Measurements from ENCODE around the gene CA5B. TPM values are rescaled to one million over a fixed set of nuclear protein-coding genes. Genes with fewer than 3 reads are reported as not detected.
A peak's percentile ranks its signal among the peaks of the same experiment; 100 is the strongest.

The CA5B gene
- total RNA-seq, 2 experiments from 2014 or later: 14.1 to 14.4 TPM

DNA sequence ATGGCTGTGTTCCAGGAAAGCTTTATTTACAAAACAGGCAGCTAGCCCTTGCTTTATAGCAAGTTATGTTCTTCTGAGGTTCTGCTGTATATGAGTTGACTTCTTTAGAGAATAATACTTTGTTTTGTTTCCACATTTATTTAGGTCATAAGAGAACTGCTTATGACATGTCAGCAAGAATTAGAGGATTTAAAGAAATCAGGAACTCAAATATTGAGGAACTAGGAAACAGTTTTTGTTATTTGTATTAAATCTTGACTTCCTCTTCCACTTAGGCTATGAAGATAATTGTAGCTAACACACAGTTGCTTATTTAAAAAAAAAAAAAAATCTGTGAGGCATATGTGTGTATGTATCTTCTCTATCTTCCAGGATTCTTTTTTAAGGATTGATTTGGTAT, 66.5 kb downstream of the CA5B start:
- no peak overlapping the region for H3K27ac Mint-ChIP-seq
- H3K36me3 Mint-ChIP-seq (ENCODE audit: low read depth): peaks cover 13% of the 10 kb centered on the region
- ChIA-PET POLR2A (no interaction called here), CTCF (interaction anchor here (0.6 kb wide), 1 partner anchor 442 kb away, joined by 4 read pairs; no protein-coding TSS in a partner anchor)
- H3K4me3 Mint-ChIP-seq: no peak overlapping the region
- no peaks in the 10 kb centered on the region for H3K27me3 Mint-ChIP-seq
- TF ChIP-seq, protein P1, sequence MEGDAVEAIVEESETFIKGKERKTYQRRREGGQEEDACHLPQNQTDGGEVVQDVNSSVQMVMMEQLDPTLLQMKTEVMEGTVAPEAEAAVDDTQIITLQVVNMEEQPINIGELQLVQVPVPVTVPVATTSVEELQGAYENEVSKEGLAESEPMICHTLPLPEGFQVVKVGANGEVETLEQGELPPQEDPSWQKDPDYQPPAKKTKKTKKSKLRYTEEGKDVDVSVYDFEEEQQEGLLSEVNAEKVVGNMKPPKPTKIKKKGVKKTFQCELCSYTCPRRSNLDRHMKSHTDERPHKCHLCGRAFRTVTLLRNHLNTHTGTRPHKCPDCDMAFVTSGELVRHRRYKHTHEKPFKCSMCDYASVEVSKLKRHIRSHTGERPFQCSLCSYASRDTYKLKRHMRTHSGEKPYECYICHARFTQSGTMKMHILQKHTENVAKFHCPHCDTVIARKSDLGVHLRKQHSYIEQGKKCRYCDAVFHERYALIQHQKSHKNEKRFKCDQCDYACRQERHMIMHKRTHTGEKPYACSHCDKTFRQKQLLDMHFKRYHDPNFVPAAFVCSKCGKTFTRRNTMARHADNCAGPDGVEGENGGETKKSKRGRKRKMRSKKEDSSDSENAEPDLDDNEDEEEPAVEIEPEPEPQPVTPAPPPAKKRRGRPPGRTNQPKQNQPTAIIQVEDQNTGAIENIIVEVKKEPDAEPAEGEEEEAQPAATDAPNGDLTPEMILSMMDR (IDR thresholded peaks at IDR 0.05): no peak
- DNase-seq (no peak), ATAC-seq (no peak)
- intact Hi-C loops (cut with micrococcal nuclease): no loop called here
- peaks cover 2% of the 10 kb centered on the region for H3K4me1 Mint-ChIP-seq (ENCODE audit: low read depth)
- H3K9me3 Mint-ChIP-seq: no peaks in the 10 kb centered on the region

DNA sequence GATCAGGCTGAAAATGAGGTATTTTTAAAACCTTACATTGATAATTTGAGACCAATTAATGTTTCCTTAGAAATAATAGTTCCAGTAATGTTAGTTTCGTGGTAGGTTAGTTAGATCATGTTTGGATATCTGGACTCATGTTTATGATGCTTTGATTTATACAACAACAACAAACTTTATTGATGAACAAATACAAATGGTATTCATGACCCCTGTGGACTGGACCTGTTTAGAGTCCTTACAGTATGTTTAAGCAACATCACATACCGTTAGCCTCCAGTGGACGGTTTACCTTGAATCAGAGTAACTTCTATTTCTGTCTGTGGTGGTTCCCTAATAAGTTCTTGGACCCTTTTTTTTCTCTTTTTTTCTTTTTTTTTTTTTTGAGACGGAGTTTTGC, 70.2 kb downstream of the CA5B start:
- CTCF ChIA-PET: no interaction called here
- H3K27me3 Mint-ChIP-seq: no peaks in the 10 kb centered on the region
- intact Hi-C loops (cut with micrococcal nuclease): no loop called here
- no peak for DNase-seq
- no peak overlapping the region for H3K27ac Mint-ChIP-seq
- no peaks in the 10 kb centered on the region for H3K9me3 Mint-ChIP-seq
- ATAC-seq: no peak
- peaks cover 7% of the 10 kb centered on the region for H3K4me1 Mint-ChIP-seq (ENCODE audit: low read depth)
- TF ChIP-seq, protein P1 (IDR thresholded peaks at IDR 0.05): no peak
- no peak overlapping the region for H3K4me3 Mint-ChIP-seq
- H3K36me3 Mint-ChIP-seq (ENCODE audit: low read depth): peaks cover 25% of the 10 kb centered on the region
- POLR2A ChIA-PET: no interaction called here

DNA sequence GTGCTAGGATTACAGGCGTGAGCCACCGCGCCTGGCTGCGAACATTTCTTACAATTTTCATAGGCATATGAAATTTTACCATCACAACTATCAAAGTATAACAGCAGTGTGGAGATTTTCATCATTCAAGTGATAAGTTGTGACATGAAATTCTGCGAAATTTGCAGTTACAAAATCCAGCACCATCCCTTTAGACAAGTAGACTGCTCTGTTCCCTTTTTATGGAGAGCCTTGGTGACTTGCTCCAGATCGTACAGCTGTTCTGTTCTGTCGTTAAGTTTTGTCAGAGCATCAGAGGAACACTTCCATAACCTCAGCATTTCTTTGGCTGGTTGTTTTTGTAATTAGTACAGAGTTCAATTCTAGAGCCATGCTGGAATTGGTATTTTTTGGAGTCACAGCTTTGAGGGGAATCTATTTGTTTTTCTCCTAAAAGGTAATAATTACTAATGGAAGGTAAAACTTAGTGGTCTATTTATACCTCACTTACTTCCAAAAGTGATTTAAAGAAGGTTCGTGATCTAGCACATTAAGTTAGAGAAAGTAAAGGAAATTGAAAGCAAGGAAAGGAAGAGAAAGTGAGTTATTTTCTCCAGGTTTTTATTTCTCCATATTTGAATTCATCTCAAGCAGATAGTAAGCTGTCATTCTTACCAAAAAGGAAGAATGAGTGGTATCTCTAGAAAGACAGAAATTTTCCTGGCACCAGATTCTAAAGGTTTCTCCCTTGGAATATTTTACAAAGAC, 74.3 kb downstream of the CA5B start:
- H3K4me1 Mint-ChIP-seq (ENCODE audit: low read depth): peaks cover 40% of the 10 kb centered on the region
- ChIA-PET CTCF (interaction anchor here (0.9 kb wide), 1 partner anchor 21 kb away, joined by 4 read pairs; no protein-coding TSS in a partner anchor), POLR2A (interaction anchor here (1.0 kb wide), 1 partner anchor 24 kb away, joined by 3 read pairs; no protein-coding TSS in a partner anchor)
- DNase-seq (no peak), ATAC-seq (no peak)
- H3K27me3 Mint-ChIP-seq: no peaks in the 10 kb centered on the region
- peak overlapping the region; percentile 20 for H3K27ac Mint-ChIP-seq
- no peak overlapping the region for H3K4me3 Mint-ChIP-seq
- no peaks in the 10 kb centered on the region for H3K9me3 Mint-ChIP-seq
- peaks cover 31% of the 10 kb centered on the region for H3K36me3 Mint-ChIP-seq (ENCODE audit: low read depth)
- intact Hi-C loops (cut with micrococcal nuclease): no loop called here
- TF ChIP-seq, protein P1 (IDR thresholded peaks at IDR 0.05): no peak

DNA sequence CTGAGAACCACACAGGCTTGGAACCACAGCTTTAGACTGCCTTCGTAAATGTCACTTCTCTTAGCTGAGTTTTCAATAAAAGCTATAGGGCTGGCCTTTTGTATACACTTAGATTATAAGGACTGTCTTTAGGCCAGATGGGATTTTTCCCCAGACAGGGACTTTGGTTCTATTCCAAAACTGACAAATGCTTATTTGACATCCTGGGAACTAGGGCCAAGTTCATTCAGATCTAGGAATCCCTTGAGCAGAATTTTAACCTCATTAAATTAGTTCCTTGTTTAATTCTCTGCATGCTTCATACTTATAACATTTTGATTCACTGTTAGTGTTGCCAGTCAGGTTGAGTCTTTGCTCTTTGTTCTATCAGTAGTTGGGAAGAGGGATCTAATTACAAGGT, 75.3 kb downstream of the CA5B start:
- ChIA-PET CTCF (no interaction called here), POLR2A (interaction anchor here (1.0 kb wide), 1 partner anchor 23 kb away, joined by 3 read pairs; no protein-coding TSS in a partner anchor)
- H3K27ac Mint-ChIP-seq: peak overlapping the region; percentile 61

More for the DNA sequence above, 75.3 kb downstream of the CA5B start:
- TF ChIP-seq, protein P1 (IDR thresholded peaks at IDR 0.05): no peak
- Mint-ChIP-seq H3K27me3 (no peaks in the 10 kb centered on the region), H3K9me3 (no peaks in the 10 kb centered on the region), H3K4me1 (ENCODE audit: low read depth) (peaks cover 45% of the 10 kb centered on the region), H3K4me3 (no peak overlapping the region), H3K36me3 (ENCODE audit: low read depth) (peaks cover 36% of the 10 kb centered on the region)
- intact Hi-C loops (cut with micrococcal nuclease): no loop called here
- ATAC-seq: no peak
- DNase-seq: no peak

All from activated CD8-positive, alpha-beta T cell treated with anti-CD3 and anti-CD28 coated beads for 36 hours (primary cell).